BLaER1 treated with 17β-estradiol and CSF1 and Interleukin-3, amounts not matched to agents 10 nM and 100 nM (cell line): ENCODE results near the gene DUSP5.

ENCODE experiments used
- H3K27ac ChIP-seq, 11 experiments: shearing (Covaris generic); formaldehyde crosslinking; 2 replicates each; pipeline ENCODE4 v1.8.1; 2022
- H3K27me3 ChIP-seq, 11 experiments: shearing (Covaris generic); formaldehyde crosslinking; 2 replicates each; pipeline ENCODE4 v1.8.1; 2022
- H3K36me3 ChIP-seq, 11 experiments: shearing (Covaris generic); formaldehyde crosslinking; 2 replicates each; pipeline ENCODE4 v1.8.1; 2022
- H3K4me1 ChIP-seq, 10 experiments: shearing (Covaris generic); formaldehyde crosslinking; 2 replicates each; pipeline ENCODE4 v1.8.1; 2022
- H3K4me2 ChIP-seq, 11 experiments: shearing (Covaris generic); formaldehyde crosslinking; 2 replicates each; pipeline ENCODE4 v1.8.1; 2022
- H3K4me3 ChIP-seq, 10 experiments: shearing (Covaris generic); formaldehyde crosslinking; 2 replicates each; pipeline ENCODE4 v1.8.1; 2022
- H3K9ac ChIP-seq, 11 experiments: shearing (Covaris generic); formaldehyde crosslinking; 2 replicates each; pipeline ENCODE4 v1.8.1; 2022
- H3K9me3 ChIP-seq, 11 experiments: shearing (Covaris generic); formaldehyde crosslinking; replicated peaks in 1 of 11; 2 replicates each; pipeline ENCODE4 v1.8.1; 2022
- H4K20me1 ChIP-seq, 11 experiments: shearing (Covaris generic); formaldehyde crosslinking; 2 replicates each; pipeline ENCODE4 v1.8.1; 2022
- Cebpa-rat ChIP-seq, 11 experiments: shearing (Covaris generic); IDR thresholded peaks; 2 replicates each; pipeline ENCODE4 v1.8.1; 2022

The DUSP5 gene

GRCh38 chr10:110534571-110534970, 36.9 kb downstream of the DUSP5 start:
- peaks cover 65 to 80% (median 74%) of the 10 kb centered on the region in 10 experiments for H3K4me1 ChIP-seq

GRCh38 chr10:110535958-110536891, 38.5 kb downstream of the DUSP5 start:
- Histone ChIP-seq H3K4me2 (peak overlapping the region; percentile 70 to 95 (median 88)), H3K9ac (peak overlapping the region in 5 of 11 experiments; percentile 4 to 52 (median 33); a peak in 8 of 22 replicates), H4K20me1 (peaks cover 0 to 10% (median 0%) of the 10 kb centered on the region in 11 experiments; a peak in 4 of 22 replicates), H3K36me3 (no peaks in the 10 kb centered on the region), H3K27ac (peak overlapping the region in 9 of 11 experiments; percentile 29 to 70 (median 37); a peak in 15 of 22 replicates), H3K4me1 (peaks cover 58 to 66% (median 63%) of the 10 kb centered on the region in 10 experiments), H3K27me3 (no peaks in the 10 kb centered on the region), H3K9me3 (no peaks in the 10 kb centered on the region), H3K4me3 (peak overlapping the region in 4 of 10 experiments; percentile 10 to 43 (median 25); a peak in 4 of 20 replicates)
- no peak for TF ChIP-seq Cebpa-rat (IDR thresholded peaks at IDR 0.05)

More at GRCh38 chr10:110534571-110534970, 36.9 kb downstream of the DUSP5 start:
- no peak for TF ChIP-seq Cebpa-rat (IDR thresholded peaks at IDR 0.05)
- H3K4me2 ChIP-seq, result peak overlapping the region; percentile 70 to 95 (median 88)
- peaks cover 0 to 10% (median 0%) of the 10 kb centered on the region in 11 experiments; a peak in 4 of 22 replicates for H4K20me1 ChIP-seq
- no peak overlapping the region for H3K4me3 ChIP-seq
- H3K9me3 ChIP-seq, result no peaks in the 10 kb centered on the region
- peaks cover 4 to 10% (median 8%) of the 10 kb centered on the region in 11 experiments; a peak in 14 of 22 replicates for H3K27me3 ChIP-seq
- no peaks in the 10 kb centered on the region for H3K36me3 ChIP-seq
- H3K27ac ChIP-seq, result peak overlapping the region in 2 of 11 experiments; percentile 54 to 59; a peak in 2 of 22 replicates
- H3K9ac ChIP-seq, result peak overlapping the region in 1 of 11 experiments; percentile 52; a peak in 1 of 22 replicates

GRCh38 chr10:110539091-110539490, 41.4 kb downstream of the DUSP5 start:
- Histone ChIP-seq H3K4me1 (peaks cover 35 to 50% (median 40%) of the 10 kb centered on the region in 10 experiments), H3K4me3 (no peak overlapping the region), H3K4me2 (no peak overlapping the region), H3K36me3 (no peaks in the 10 kb centered on the region), H3K27ac (no peak overlapping the region), H4K20me1 (peaks cover 0 to 10% (median 0%) of the 10 kb centered on the region in 11 experiments; a peak in 4 of 22 replicates), H3K27me3 (no peaks in the 10 kb centered on the region), H3K9ac (no peak overlapping the region), H3K9me3 (no peaks in the 10 kb centered on the region)
- no peak for TF ChIP-seq Cebpa-rat (IDR thresholded peaks at IDR 0.05)

GRCh38 chr10:110540031-110540430, 42.3 kb downstream of the DUSP5 start:
- Histone ChIP-seq H3K27me3 (no peaks in the 10 kb centered on the region), H4K20me1 (peaks cover 0 to 10% (median 0%) of the 10 kb centered on the region in 11 experiments; a peak in 4 of 22 replicates), H3K9me3 (no peaks in the 10 kb centered on the region), H3K4me2 (no peak overlapping the region), H3K4me1 (peaks cover 26 to 50% (median 30%) of the 10 kb centered on the region in 10 experiments), H3K36me3 (no peaks in the 10 kb centered on the region), H3K4me3 (no peak overlapping the region), H3K9ac (no peak overlapping the region), H3K27ac (no peak overlapping the region)
- no peak for TF ChIP-seq Cebpa-rat (IDR thresholded peaks at IDR 0.05)

- Histone ChIP-seq H3K27me3 (no peaks in the 10 kb centered on the region), H3K4me3 (no peak overlapping the region), H3K4me1 (peaks cover 0 to 41% (median 7%) of the 10 kb centered on the region in 10 experiments; a peak in 9 of 20 replicates), H3K9ac (no peak overlapping the region), H3K27ac (no peak overlapping the region), H3K36me3 (no peaks in the 10 kb centered on the region), H3K9me3 (no peaks in the 10 kb centered on the region), H3K4me2 (peak overlapping the region in 2 of 11 experiments; percentile 64 to 70; a peak in 4 of 22 replicates), H4K20me1 (no peaks in the 10 kb centered on the region)
- TF ChIP-seq Cebpa-rat (IDR thresholded peaks at IDR 0.05), result no peak
Observed at GRCh38 chr10:110544958-110545537, 47.3 kb downstream of the DUSP5 start.

GRCh38 chr10:110546077-110546476, 48.4 kb downstream of the DUSP5 start:
- Histone ChIP-seq H3K4me2 (peak overlapping the region in 4 of 11 experiments; percentile 23 to 70 (median 56); a peak in 7 of 22 replicates), H3K9me3 (no peaks in the 10 kb centered on the region), H4K20me1 (no peaks in the 10 kb centered on the region), H3K4me1 (peaks cover 0 to 41% (median 7%) of the 10 kb centered on the region in 10 experiments; a peak in 9 of 20 replicates), H3K4me3 (no peak overlapping the region), H3K27me3 (no peaks in the 10 kb centered on the region), H3K9ac (peak overlapping the region in 1 of 11 experiments; percentile 5; a peak in 1 of 22 replicates), H3K27ac (no peak overlapping the region), H3K36me3 (no peaks in the 10 kb centered on the region)
- no peak for TF ChIP-seq Cebpa-rat (IDR thresholded peaks at IDR 0.05)

GRCh38 chr10:110546499-110547110, 48.9 kb downstream of the DUSP5 start:
- no peaks in the 10 kb centered on the region for H4K20me1 ChIP-seq
- H3K4me1 ChIP-seq, result peaks cover 0 to 41% (median 7%) of the 10 kb centered on the region in 10 experiments; a peak in 9 of 20 replicates
- H3K27me3 ChIP-seq, result no peaks in the 10 kb centered on the region
- no peaks in the 10 kb centered on the region for H3K36me3 ChIP-seq
- H3K27ac ChIP-seq, result no peak overlapping the region
- H3K4me2 ChIP-seq, result peak overlapping the region in 4 of 11 experiments; percentile 23 to 70 (median 56); a peak in 7 of 22 replicates
- TF ChIP-seq Cebpa-rat (IDR thresholded peaks at IDR 0.05), result no peak
- peak overlapping the region in 1 of 11 experiments; percentile 5; a peak in 1 of 22 replicates for H3K9ac ChIP-seq
- no peak overlapping the region for H3K4me3 ChIP-seq
- no peaks in the 10 kb centered on the region for H3K9me3 ChIP-seq

- Histone ChIP-seq H3K4me1 (peaks cover 0 to 41% (median 7%) of the 10 kb centered on the region in 10 experiments; a peak in 9 of 20 replicates), H3K9ac (no peak overlapping the region), H3K9me3 (peaks cover 0 to 1% (median 0%) of the 10 kb centered on the region in 11 experiments; a peak in 1 of 22 replicates), H3K36me3 (no peaks in the 10 kb centered on the region), H3K4me3 (no peak overlapping the region), H3K27me3 (no peaks in the 10 kb centered on the region), H4K20me1 (no peaks in the 10 kb centered on the region), H3K4me2 (peak overlapping the region in 4 of 11 experiments; percentile 23 to 70 (median 56); a peak in 6 of 22 replicates), H3K27ac (no peak overlapping the region)
- TF ChIP-seq Cebpa-rat (IDR thresholded peaks at IDR 0.05), result no peak
Observed at GRCh38 chr10:110547139-110547761, 49.5 kb downstream of the DUSP5 start.
